ENCODE results near the gene DACH1. TPM values are rescaled to one million over a fixed set of nuclear protein-coding genes. Genes with fewer than 3 reads are reported as not detected.

The DACH1 gene
- polyA plus RNA-seq, 3 donors, result 0.03 to 0.69 (median 0.26) TPM

GRCh38 chr13:71722206-71722605 lies 144.8 kb downstream of the DACH1 start:
- no peaks in the 10 kb centered on the region for H3K4me1 ChIP-seq (ENCODE audit: control insufficient read depth in 1 of 2, insufficient read depth in 2 of 2, low read length in 2 of 2)
- Mint-ChIP-seq H3K4me3 (no peak overlapping the region), H3K9me3 (no peaks in the 10 kb centered on the region), H3K27ac (no peak overlapping the region), H3K4me1 (peaks cover 6% of the 10 kb centered on the region), H3K36me3 (no peaks in the 10 kb centered on the region), H3K27me3 (ENCODE audit: low read depth in 3 of 3) (no peaks in the 10 kb centered on the region)
- WGBS (ENCODE audit: insufficient coverage), result no CpG with 5 or more reads among the region's 3 CpGs
- peaks cover 7% of the 10 kb centered on the region for H3K79me2 ChIP-seq (ENCODE audit: insufficient read depth, low read length)
- intact Hi-C loops (cut with micrococcal nuclease), result no loop called here
- H3K9ac ChIP-seq (ENCODE audit: insufficient read depth, low read length, poor library complexity, severe bottlenecking), result no peak overlapping the region
- no peaks in the 10 kb centered on the region for H3K9me3 ChIP-seq (replicated peaks in 1 of 2; ENCODE audit: control insufficient read depth in 1 of 2, insufficient read depth in 1 of 2, low read length in 2 of 2)
- H4K20me1 ChIP-seq (ENCODE audit: insufficient read depth, low read length), result no peaks in the 10 kb centered on the region
- H3K36me3 ChIP-seq (replicated peaks in 1 of 2; ENCODE audit: control insufficient read depth in 1 of 2, insufficient read depth in 2 of 2, low read length in 2 of 2), result no peaks in the 10 kb centered on the region
- no peak overlapping the region for H2AFZ ChIP-seq (ENCODE audit: insufficient read depth, low read depth, low read length, poor library complexity, severe bottlenecking)
- no peak overlapping the region for H3K4me2 ChIP-seq (replicated peaks; ENCODE audit: extremely low read depth, low read length, poor library complexity, severe bottlenecking)
- no peak for DNase-seq
- H3K27ac ChIP-seq (ENCODE audit: low read depth in 1 of 2, low read length in 2 of 2), result no peak overlapping the region
- H3K4me3 ChIP-seq (replicated peaks in 1 of 3; ENCODE audit: low read depth in 2 of 3, low read length in 3 of 3), result no peak overlapping the region
- no peaks in the 10 kb centered on the region for H3K27me3 ChIP-seq (ENCODE audit: control insufficient read depth in 2 of 2, insufficient read depth in 2 of 2, low read length in 2 of 2)
- TF ChIP-seq CTCF (IDR thresholded peaks at IDR 0.05), result no peak

GRCh38 chr13:71721104-71721503 lies 145.9 kb downstream of the DACH1 start:
- WGBS (ENCODE audit: insufficient coverage), result 100% methylated on average over 1 of the region's 1 CpG
- H3K4me1 Mint-ChIP-seq, result peaks cover 6% of the 10 kb centered on the region
- H3K79me2 ChIP-seq (ENCODE audit: insufficient read depth, low read length), result peaks cover 7% of the 10 kb centered on the region
- no peaks in the 10 kb centered on the region for H3K27me3 Mint-ChIP-seq (ENCODE audit: low read depth in 3 of 3)
- no peaks in the 10 kb centered on the region for H3K27me3 ChIP-seq (ENCODE audit: control insufficient read depth in 2 of 2, insufficient read depth in 2 of 2, low read length in 2 of 2)
- no peaks in the 10 kb centered on the region for H3K4me1 ChIP-seq (ENCODE audit: control insufficient read depth in 1 of 2, insufficient read depth in 2 of 2, low read length in 2 of 2)
- intact Hi-C loops (cut with micrococcal nuclease), result no loop called here
- no peaks in the 10 kb centered on the region for H3K9me3 ChIP-seq (replicated peaks in 1 of 2; ENCODE audit: control insufficient read depth in 1 of 2, insufficient read depth in 1 of 2, low read length in 2 of 2)
- H3K4me2 ChIP-seq (replicated peaks; ENCODE audit: extremely low read depth, low read length, poor library complexity, severe bottlenecking), result no peak overlapping the region
- no peak for DNase-seq
- no peak overlapping the region for H3K27ac Mint-ChIP-seq
- no peaks in the 10 kb centered on the region for H3K9me3 Mint-ChIP-seq
- no peaks in the 10 kb centered on the region for H3K36me3 ChIP-seq (replicated peaks in 1 of 2; ENCODE audit: control insufficient read depth in 1 of 2, insufficient read depth in 2 of 2, low read length in 2 of 2)
- H3K27ac ChIP-seq (ENCODE audit: low read depth in 1 of 2, low read length in 2 of 2), result no peak overlapping the region
- no peak overlapping the region for H3K4me3 ChIP-seq (replicated peaks in 1 of 3; ENCODE audit: low read depth in 2 of 3, low read length in 3 of 3)
- no peak overlapping the region for H2AFZ ChIP-seq (ENCODE audit: insufficient read depth, low read depth, low read length, poor library complexity, severe bottlenecking)
- no peaks in the 10 kb centered on the region for H4K20me1 ChIP-seq (ENCODE audit: insufficient read depth, low read length)
- H3K36me3 Mint-ChIP-seq, result no peaks in the 10 kb centered on the region
- TF ChIP-seq CTCF (IDR thresholded peaks at IDR 0.05), result no peak
- no peak overlapping the region for H3K9ac ChIP-seq (ENCODE audit: insufficient read depth, low read length, poor library complexity, severe bottlenecking)
- H3K4me3 Mint-ChIP-seq, result no peak overlapping the region

Data from CD14-positive monocyte (primary cell).